ENCODE data around the gene PHLPP2.

PHLPP2 gene

GRCh38 chr16:71724320-71724751, at the start of gene PHLPP2:
Gene PHLPP2 (minus strand): TSS chr16:71724701. CDS start chr16:71714795, 9,906 bp downstream.
- no peak for DNase-seq (ENCODE audit: low read depth, low spot score)

GRCh38 chr16:71771571-71771970, 47.1 kb upstream of the PHLPP2 start:
- DNase-seq (ENCODE audit: low read depth, low spot score): no peak

- DNase-seq (ENCODE audit: low read depth, low spot score): no peak
These were observed 44.7 kb upstream of the PHLPP2 start for GRCh38 chr16:71769222-71769621.

- no peak for DNase-seq (ENCODE audit: low read depth, low spot score)
These were observed 42.8 kb upstream of the PHLPP2 start for GRCh38 chr16:71767060-71767900.

GRCh38 chr16:71762186-71762585, 37.7 kb upstream of the PHLPP2 start:
- DNase-seq (ENCODE audit: low read depth, low spot score): no peak

- DNase-seq (ENCODE audit: low read depth, low spot score): no peak
These were observed 36.6 kb upstream of the PHLPP2 start for GRCh38 chr16:71761097-71761496.

GRCh38 chr16:71758293-71758760, 33.8 kb upstream of the PHLPP2 start:
- DNase-seq (ENCODE audit: low read depth, low spot score): no peak

- no peak for DNase-seq (ENCODE audit: low read depth, low spot score)
These were observed 30.2 kb upstream of the PHLPP2 start for GRCh38 chr16:71754652-71755051.

GRCh38 chr16:71754108-71754507, 29.6 kb upstream of the PHLPP2 start:
- no peak for DNase-seq (ENCODE audit: low read depth, low spot score)

- no peak for DNase-seq (ENCODE audit: low read depth, low spot score)
These were observed 23.7 kb upstream of the PHLPP2 start for GRCh38 chr16:71748226-71748625.

GRCh38 chr16:71746442-71747046, 22.0 kb upstream of the PHLPP2 start:
- DNase-seq (ENCODE audit: low read depth, low spot score): no peak

GRCh38 chr16:71738855-71739254, 14.4 kb upstream of the PHLPP2 start:
- DNase-seq (ENCODE audit: low read depth, low spot score): no peak

- no peak for DNase-seq (ENCODE audit: low read depth, low spot score)
These were observed 13.0 kb upstream of the PHLPP2 start for GRCh38 chr16:71737501-71737900.

GRCh38 chr16:71734511-71734910, 10.0 kb upstream of the PHLPP2 start:
- DNase-seq (ENCODE audit: low read depth, low spot score): no peak

- no peak for DNase-seq (ENCODE audit: low read depth, low spot score)
These were observed 8.1 kb upstream of the PHLPP2 start for GRCh38 chr16:71732587-71732986.

GRCh38 chr16:71727551-71728324, 3.2 kb upstream of the PHLPP2 start:
- DNase-seq (ENCODE audit: low read depth, low spot score): no peak

GRCh38 chr16:71726476-71727315, 2.2 kb upstream of the PHLPP2 start:
- DNase-seq (ENCODE audit: low read depth, low spot score): no peak

- DNase-seq (ENCODE audit: low read depth, low spot score): peak; percentile 54
These were observed 773 bp downstream of the PHLPP2 start for GRCh38 chr16:71723537-71724319.

GRCh38 chr16:71722801-71723536, 1.5 kb downstream of the PHLPP2 start:
- peak; percentile 23 for DNase-seq (ENCODE audit: low read depth, low spot score)

Measured in activated CD4-positive, CD25-positive, alpha-beta regulatory T cell treated with anti-CD3 and anti-CD28 coated beads, Interleukin-2, amount 50 U/mL, for 16 hours (primary cell).